Fibroblast of peridontal ligament (primary cell): ENCODE data around the gene SESN1.

ENCODE experiments used
- DNase-seq: peaks from one replicate; pipeline ENCODE4 v3.0.0-alpha.2; 2010; ENCODE audit errors: extremely low read depth

The SESN1 gene

GRCh38 chr6:109029313-109029712 is 65.3 kb downstream of the SESN1 start:
- DNase-seq, result no peak

GRCh38 chr6:109028439-109028838 is 66.2 kb downstream of the SESN1 start:
- no peak for DNase-seq

- DNase-seq, result no peak
These were observed 66.7 kb downstream of the SESN1 start for GRCh38 chr6:109027964-109028363.

GRCh38 chr6:109025639-109026038 is 69.0 kb downstream of the SESN1 start:
- DNase-seq, result no peak

- peak; percentile 15 for DNase-seq
These were observed 69.9 kb downstream of the SESN1 start for GRCh38 chr6:109024784-109025183.

- DNase-seq, result peak; percentile 13
These were observed 70.3 kb downstream of the SESN1 start for GRCh38 chr6:109024368-109024767.

GRCh38 chr6:109023356-109023925 is 71.2 kb downstream of the SESN1 start:
- DNase-seq, result no peak

GRCh38 chr6:109021870-109022269 is 72.8 kb downstream of the SESN1 start:
- no peak for DNase-seq

GRCh38 chr6:109019911-109020310 is 74.7 kb downstream of the SESN1 start:
- no peak for DNase-seq

GRCh38 chr6:109015176-109015575 is 79.5 kb downstream of the SESN1 start:
- DNase-seq, result no peak

GRCh38 chr6:109014606-109015005 is 80.0 kb downstream of the SESN1 start:
- DNase-seq, result no peak

GRCh38 chr6:109013656-109014305 is 80.9 kb downstream of the SESN1 start:
- no peak for DNase-seq

- no peak for DNase-seq
These were observed 83.9 kb downstream of the SESN1 start for GRCh38 chr6:109010705-109011102.

- DNase-seq, result no peak
These were observed 84.5 kb downstream of the SESN1 start for GRCh38 chr6:109009962-109010704.

GRCh38 chr6:109009236-109009961 is 85.2 kb downstream of the SESN1 start:
- peak; percentile 67 for DNase-seq

- peak; percentile 67 for DNase-seq
These were observed 86.0 kb downstream of the SESN1 start for GRCh38 chr6:109008537-109009235.

- peak; percentile 12 for DNase-seq
These were observed 86.6 kb downstream of the SESN1 start for GRCh38 chr6:109008054-109008453.

- no peak for DNase-seq
These were observed 87.1 kb downstream of the SESN1 start for GRCh38 chr6:109007521-109007920.

- no peak for DNase-seq
These were observed 87.8 kb downstream of the SESN1 start for GRCh38 chr6:109006818-109007217.

GRCh38 chr6:109002882-109003281 is 91.8 kb downstream of the SESN1 start:
- DNase-seq, result no peak

- DNase-seq, result peak; percentile 72
These were observed 92.5 kb downstream of the SESN1 start for GRCh38 chr6:109002051-109002697.
